ENCODE measurements around the gene ABCC11.

ABCC11 gene

GRCh38 chr16:48203974-48204824, 43.1 kb downstream of the ABCC11 start:
- TF ChIP-seq ZFX (IDR thresholded peaks at IDR 0.05), result no peak
- TF ChIP-seq CTCF (conservative IDR thresholded peaks at IDR 0.05), result no peak
- no peak overlapping the region for H3K27ac ChIP-seq

- H3K27ac ChIP-seq, result no peak overlapping the region
Measured at GRCh38 chr16:48201515-48202201, 45.7 kb downstream of the ABCC11 start.

GRCh38 chr16:48197294-48197693, 50.0 kb downstream of the ABCC11 start:
- no peak overlapping the region for H3K27ac ChIP-seq
- TF ChIP-seq CTCF (conservative IDR thresholded peaks at IDR 0.05), result no peak
- no peak for TF ChIP-seq ZFX (IDR thresholded peaks at IDR 0.05)

More at GRCh38 chr16:48201515-48202201, 45.7 kb downstream of the ABCC11 start:
- TF ChIP-seq ZFX (IDR thresholded peaks at IDR 0.05) (no peak), CTCF (conservative IDR thresholded peaks at IDR 0.05) (no peak)

- no peak overlapping the region for H3K27ac ChIP-seq
- no peak for TF ChIP-seq CTCF (conservative IDR thresholded peaks at IDR 0.05)
- no peak for TF ChIP-seq ZFX (IDR thresholded peaks at IDR 0.05)
Measured at GRCh38 chr16:48194828-48195556, 52.3 kb downstream of the ABCC11 start.

GRCh38 chr16:48193846-48194245, 53.5 kb downstream of the ABCC11 start:
- no peak for TF ChIP-seq CTCF (conservative IDR thresholded peaks at IDR 0.05)
- TF ChIP-seq ZFX (IDR thresholded peaks at IDR 0.05), result no peak

GRCh38 chr16:48188449-48189102, 58.8 kb downstream of the ABCC11 start:
- no peak for TF ChIP-seq ZFX (IDR thresholded peaks at IDR 0.05)
- TF ChIP-seq CTCF (conservative IDR thresholded peaks at IDR 0.05), result no peak
- no peak overlapping the region for H3K27ac ChIP-seq

More at GRCh38 chr16:48193846-48194245, 53.5 kb downstream of the ABCC11 start:
- no peak overlapping the region for H3K27ac ChIP-seq
